ENCODE results near the gene RASD2.

RASD2 gene

GRCh38 chr22:35542157-35542938 lies 1.7 kb downstream of the RASD2 start:
- DNase-seq (ENCODE audit: low read depth): no peak

- no peak for DNase-seq (ENCODE audit: low read depth)
These were observed 2.4 kb downstream of the RASD2 start for GRCh38 chr22:35542939-35543516.

- no peak for DNase-seq (ENCODE audit: low read depth)
These were observed 3.1 kb downstream of the RASD2 start for GRCh38 chr22:35543702-35544101.

- no peak for DNase-seq (ENCODE audit: low read depth)
These were observed 3.6 kb downstream of the RASD2 start for GRCh38 chr22:35544189-35544588.

GRCh38 chr22:35544827-35545226 lies 4.2 kb downstream of the RASD2 start:
- no peak for DNase-seq (ENCODE audit: low read depth)

GRCh38 chr22:35546886-35547285 lies 6.3 kb downstream of the RASD2 start:
- no peak for DNase-seq (ENCODE audit: low read depth)

GRCh38 chr22:35547987-35548721 lies 7.5 kb downstream of the RASD2 start:
- no peak for DNase-seq (ENCODE audit: low read depth)

GRCh38 chr22:35548722-35549112 lies 8.1 kb downstream of the RASD2 start:
- no peak for DNase-seq (ENCODE audit: low read depth)

- no peak for DNase-seq (ENCODE audit: low read depth)
These were observed 8.7 kb downstream of the RASD2 start for GRCh38 chr22:35549328-35549727.

- DNase-seq (ENCODE audit: low read depth): no peak
These were observed 11.0 kb downstream of the RASD2 start for GRCh38 chr22:35551549-35552177.

- no peak for DNase-seq (ENCODE audit: low read depth)
These were observed 11.7 kb downstream of the RASD2 start for GRCh38 chr22:35552196-35552842.

- DNase-seq (ENCODE audit: low read depth): no peak
These were observed 12.2 kb downstream of the RASD2 start for GRCh38 chr22:35552846-35553245.

GRCh38 chr22:35553341-35553740 lies 12.7 kb downstream of the RASD2 start:
- DNase-seq (ENCODE audit: low read depth): no peak

- DNase-seq (ENCODE audit: low read depth): no peak
These were observed 13.7 kb downstream of the RASD2 start for GRCh38 chr22:35554297-35554845.

GRCh38 chr22:35555483-35555890 lies 14.9 kb downstream of the RASD2 start:
- no peak for DNase-seq (ENCODE audit: low read depth)

GRCh38 chr22:35555946-35556547 lies 15.4 kb downstream of the RASD2 start:
- no peak for DNase-seq (ENCODE audit: low read depth)

GRCh38 chr22:35556666-35557065 lies 16.0 kb downstream of the RASD2 start:
- no peak for DNase-seq (ENCODE audit: low read depth)

- DNase-seq (ENCODE audit: low read depth): no peak
These were observed 17.4 kb downstream of the RASD2 start for GRCh38 chr22:35558031-35558430.

GRCh38 chr22:35558719-35559118 lies 18.1 kb downstream of the RASD2 start:
- no peak for DNase-seq (ENCODE audit: low read depth)

- DNase-seq (ENCODE audit: low read depth): no peak
These were observed 18.8 kb downstream of the RASD2 start for GRCh38 chr22:35559354-35560005.

GRCh38 chr22:35560366-35560765 lies 19.7 kb downstream of the RASD2 start:
- DNase-seq (ENCODE audit: low read depth): no peak
